ENCODE results near the gene ERF.

Gene ERF

DNA sequence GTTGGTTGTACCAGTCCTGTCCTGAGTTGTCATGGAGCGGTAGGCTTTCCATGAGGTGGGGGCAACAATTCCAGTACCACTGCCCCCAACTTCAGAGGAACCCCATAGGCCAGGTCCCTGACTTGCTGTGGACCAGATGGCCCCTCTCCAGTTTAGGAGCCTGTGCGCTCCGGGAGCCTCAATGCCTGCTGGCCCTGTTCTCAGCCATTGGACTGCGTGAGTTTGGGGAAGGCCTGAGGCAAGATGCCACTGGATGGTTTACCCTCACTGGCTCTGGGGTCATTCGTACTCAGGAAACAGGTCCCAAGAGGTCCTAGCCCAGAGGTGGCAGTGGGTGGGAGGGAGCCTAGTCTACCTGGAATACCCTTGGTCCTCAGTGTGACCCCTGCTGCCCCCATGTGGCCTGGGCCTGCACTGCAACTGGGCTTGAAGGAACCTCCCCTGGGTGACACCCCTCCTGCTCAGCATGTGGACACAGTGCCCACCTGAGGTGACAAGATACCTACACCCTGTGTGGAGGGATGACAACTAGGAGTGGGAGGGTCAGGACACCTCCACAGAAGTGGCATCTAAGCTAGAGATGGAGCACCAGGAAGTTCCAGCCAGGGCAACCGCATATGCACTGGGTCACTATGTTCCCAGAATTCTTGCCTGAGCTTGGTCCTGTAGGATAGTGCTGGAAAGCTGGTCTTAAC is 41.0 kb upstream of the ERF start:
- TF ChIP-seq, protein P1, sequence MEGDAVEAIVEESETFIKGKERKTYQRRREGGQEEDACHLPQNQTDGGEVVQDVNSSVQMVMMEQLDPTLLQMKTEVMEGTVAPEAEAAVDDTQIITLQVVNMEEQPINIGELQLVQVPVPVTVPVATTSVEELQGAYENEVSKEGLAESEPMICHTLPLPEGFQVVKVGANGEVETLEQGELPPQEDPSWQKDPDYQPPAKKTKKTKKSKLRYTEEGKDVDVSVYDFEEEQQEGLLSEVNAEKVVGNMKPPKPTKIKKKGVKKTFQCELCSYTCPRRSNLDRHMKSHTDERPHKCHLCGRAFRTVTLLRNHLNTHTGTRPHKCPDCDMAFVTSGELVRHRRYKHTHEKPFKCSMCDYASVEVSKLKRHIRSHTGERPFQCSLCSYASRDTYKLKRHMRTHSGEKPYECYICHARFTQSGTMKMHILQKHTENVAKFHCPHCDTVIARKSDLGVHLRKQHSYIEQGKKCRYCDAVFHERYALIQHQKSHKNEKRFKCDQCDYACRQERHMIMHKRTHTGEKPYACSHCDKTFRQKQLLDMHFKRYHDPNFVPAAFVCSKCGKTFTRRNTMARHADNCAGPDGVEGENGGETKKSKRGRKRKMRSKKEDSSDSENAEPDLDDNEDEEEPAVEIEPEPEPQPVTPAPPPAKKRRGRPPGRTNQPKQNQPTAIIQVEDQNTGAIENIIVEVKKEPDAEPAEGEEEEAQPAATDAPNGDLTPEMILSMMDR (IDR thresholded peaks at IDR 0.05; ENCODE audit: insufficient read depth, low read length, poor library complexity, severe bottlenecking), result peak; percentile 99
- peak; percentile 73 for DNase-seq (ENCODE audit: extremely low read depth, insufficient read length)
- no peak overlapping the region for H3K4me3 ChIP-seq (replicated peaks; ENCODE audit: low read depth, low read length)
- peaks cover 38% of the 10 kb centered on the region for H3K36me3 ChIP-seq (ENCODE audit: control insufficient read depth, insufficient read depth, low read length)
- no peaks in the 10 kb centered on the region for H3K27me3 ChIP-seq (replicated peaks; ENCODE audit: control insufficient read depth, insufficient read depth, low read length)

DNA sequence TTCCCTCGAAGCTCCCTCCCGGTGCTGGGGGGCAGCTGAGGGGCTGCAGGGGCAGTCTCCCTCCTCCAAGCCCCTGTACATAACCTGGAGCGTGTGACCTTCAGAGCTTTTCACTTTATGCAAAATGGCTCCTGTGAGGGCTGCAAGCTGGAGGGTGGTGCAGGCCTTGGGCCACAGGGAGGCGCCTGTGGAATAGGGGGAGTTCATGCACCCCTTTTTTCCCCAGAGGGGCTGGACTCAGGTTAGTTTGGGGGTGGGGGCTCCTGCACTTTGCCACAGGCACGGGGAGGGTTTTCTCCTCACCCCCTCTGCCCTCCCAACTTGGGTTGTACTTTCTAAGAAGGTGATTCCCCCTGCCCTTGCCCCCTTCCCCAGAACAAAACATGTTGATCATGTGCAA is 40.4 kb upstream of the ERF start:
- no peak for DNase-seq (ENCODE audit: extremely low read depth, insufficient read length)
- H3K36me3 ChIP-seq (ENCODE audit: control insufficient read depth, insufficient read depth, low read length), result peaks cover 42% of the 10 kb centered on the region
- no peaks in the 10 kb centered on the region for H3K27me3 ChIP-seq (replicated peaks; ENCODE audit: control insufficient read depth, insufficient read depth, low read length)
- TF ChIP-seq, protein P1 (IDR thresholded peaks at IDR 0.05; ENCODE audit: insufficient read depth, low read length, poor library complexity, severe bottlenecking), result no peak
- no peak overlapping the region for H3K4me3 ChIP-seq (replicated peaks; ENCODE audit: low read depth, low read length)

DNA sequence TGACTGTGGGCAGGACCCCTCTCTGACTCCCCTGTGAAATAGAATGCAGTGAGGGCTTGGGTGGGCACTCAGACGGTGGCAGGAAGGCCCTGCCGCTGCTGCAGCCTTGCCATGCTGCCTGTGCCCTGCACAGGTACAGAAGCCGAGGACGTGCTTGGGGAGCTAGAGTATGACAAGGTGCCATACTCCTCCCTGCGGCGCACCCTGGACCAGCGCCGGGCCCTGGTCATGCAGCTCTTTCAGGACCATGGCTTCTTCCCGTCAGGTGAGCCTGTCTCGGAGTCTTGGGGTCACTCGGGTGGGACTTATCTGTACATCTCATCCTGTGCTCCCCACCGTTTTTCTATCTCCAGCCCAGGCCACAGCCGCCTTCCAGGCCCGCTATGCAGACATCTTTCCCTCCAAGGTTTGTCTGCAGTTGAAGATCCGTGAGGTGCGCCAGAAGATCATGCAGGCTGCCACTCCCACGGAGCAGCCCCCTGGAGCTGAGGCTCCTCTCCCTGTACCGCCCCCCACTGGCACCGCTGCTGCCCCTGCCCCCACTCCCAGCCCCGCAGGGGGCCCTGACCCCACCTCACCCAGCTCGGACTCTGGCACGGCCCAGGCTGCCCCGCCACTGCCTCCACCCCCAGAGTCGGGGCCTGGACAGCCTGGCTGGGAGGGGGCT is 39.7 kb upstream of the ERF start:
- TF ChIP-seq, protein P1 (IDR thresholded peaks at IDR 0.05; ENCODE audit: insufficient read depth, low read length, poor library complexity, severe bottlenecking), result no peak
- Histone ChIP-seq H3K27me3 (replicated peaks; ENCODE audit: control insufficient read depth, insufficient read depth, low read length) (no peaks in the 10 kb centered on the region), H3K4me3 (replicated peaks; ENCODE audit: low read depth, low read length) (no peak overlapping the region), H3K36me3 (ENCODE audit: control insufficient read depth, insufficient read depth, low read length) (peaks cover 49% of the 10 kb centered on the region)
- DNase-seq (ENCODE audit: extremely low read depth, insufficient read length), result no peak

DNA sequence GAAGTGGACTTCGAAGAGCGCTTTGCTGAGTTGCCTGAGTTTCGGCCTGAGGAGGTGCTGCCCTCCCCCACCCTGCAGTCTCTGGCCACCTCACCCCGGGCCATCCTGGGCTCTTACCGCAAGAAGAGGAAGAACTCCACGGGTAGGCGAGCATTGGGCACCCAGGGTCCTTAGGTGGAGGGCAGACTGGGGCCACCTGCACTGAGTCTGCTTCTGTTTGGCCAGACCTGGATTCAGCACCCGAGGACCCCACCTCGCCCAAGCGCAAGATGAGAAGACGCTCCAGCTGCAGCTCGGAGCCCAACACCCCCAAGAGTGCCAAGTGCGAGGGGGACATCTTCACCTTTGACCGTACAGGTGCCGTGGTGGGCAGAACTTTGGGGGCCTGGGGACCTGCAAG is 39.0 kb upstream of the ERF start:
- H3K4me3 ChIP-seq (replicated peaks; ENCODE audit: low read depth, low read length), result no peak overlapping the region
- no peaks in the 10 kb centered on the region for H3K27me3 ChIP-seq (replicated peaks; ENCODE audit: control insufficient read depth, insufficient read depth, low read length)
- DNase-seq (ENCODE audit: extremely low read depth, insufficient read length), result no peak
- TF ChIP-seq, protein P1 (IDR thresholded peaks at IDR 0.05; ENCODE audit: insufficient read depth, low read length, poor library complexity, severe bottlenecking), result no peak
- H3K36me3 ChIP-seq (ENCODE audit: control insufficient read depth, insufficient read depth, low read length), result peaks cover 56% of the 10 kb centered on the region

DNA sequence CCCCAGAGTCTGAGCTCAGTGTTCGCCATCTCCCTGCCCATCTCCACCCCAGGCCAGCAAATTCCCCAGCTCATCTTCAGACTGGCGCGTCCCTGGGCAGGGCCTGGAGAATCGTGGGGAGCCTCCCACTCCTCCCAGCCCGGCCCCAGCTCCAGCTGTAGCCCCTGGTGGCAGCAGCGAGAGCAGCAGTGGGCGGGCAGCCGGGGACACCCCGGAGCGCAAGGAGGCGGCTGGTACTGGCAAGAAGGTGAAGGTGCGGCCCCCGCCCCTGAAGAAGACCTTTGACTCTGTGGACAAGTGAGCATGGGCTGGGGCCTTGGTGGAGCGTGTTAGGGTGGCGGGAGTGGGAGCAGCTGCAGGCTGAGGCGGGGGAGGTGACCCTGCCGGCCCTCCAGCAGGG is 38.6 kb upstream of the ERF start:
- Histone ChIP-seq H3K27me3 (replicated peaks; ENCODE audit: control insufficient read depth, insufficient read depth, low read length) (no peaks in the 10 kb centered on the region), H3K36me3 (ENCODE audit: control insufficient read depth, insufficient read depth, low read length) (peaks cover 56% of the 10 kb centered on the region)
- TF ChIP-seq, protein P1 (IDR thresholded peaks at IDR 0.05; ENCODE audit: insufficient read depth, low read length, poor library complexity, severe bottlenecking), result no peak

More for the DNA sequence above, 38.6 kb upstream of the ERF start:
- H3K4me3 ChIP-seq (replicated peaks; ENCODE audit: low read depth, low read length), result no peak overlapping the region
- DNase-seq (ENCODE audit: extremely low read depth, insufficient read length), result no peak

Measured in GM06990 (cell line).